Naive thymus-derived CD8-positive, alpha-beta T cell (primary cell): ENCODE results near the gene C17orf114.

Source experiments
- ATAC-seq, 2 donors: fragments of 150-1000 bp; cut with Tn5 transposase in 1 of 2; sonication (Bioruptor Pico), chemical (Tn5 transposase) in 1 of 2; 1 replicate in 1 of 2; 2 replicates in 1 of 2; pipeline ENCODE4 v1.10.0; 2021; ENCODE audit warnings: mild to moderate bottlenecking in 2 of 2, moderate library complexity in 2 of 2
- POLR2A ChIA-PET: fragments of 350-600 bp; sonication (Branson Sonifier 250); formaldehyde crosslinking; loops from one replicate; lab custom pipeline; 2021; ENCODE audit warnings: antibody characterized with exemption; lab: Charles Lee
- DNase-seq, 10 donors: peaks; one replicate each; pipeline versions ENCODE4 v3.0.0 to v3.0.0-alpha.2; 2020 to 2022
- H3K27ac Mint-ChIP-seq, 10 donors: one replicate each; pipeline ENCODE4 v1.8.0; 2020 to 2022; ENCODE audit warnings: mild to moderate bottlenecking in 10 of 10, mixed read lengths in 10 of 10, moderate library complexity in 4 of 10, inconsistent platforms in 1 of 10
- H3K27me3 Mint-ChIP-seq, 5 donors: one replicate each; pipeline ENCODE4 v1.8.0; 2021 to 2022; ENCODE audit warnings: mixed read lengths in 5 of 5
- H3K36me3 Mint-ChIP-seq, 3 donors: one replicate each; pipeline ENCODE4 v1.8.0; 2020 to 2022; ENCODE audit warnings: mixed read lengths in 3 of 3, mild to moderate bottlenecking in 2 of 3, inconsistent platforms in 1 of 3
- H3K4me1 Mint-ChIP-seq, 4 donors: one replicate each; pipeline ENCODE4 v1.8.0; 2021 to 2022; ENCODE audit warnings: mixed read lengths in 4 of 4
- H3K4me3 Mint-ChIP-seq, 10 donors: one replicate each; pipeline ENCODE4 v1.8.0; 2020 to 2022; ENCODE audit warnings: mild to moderate bottlenecking in 10 of 10, mixed read lengths in 10 of 10, moderate library complexity in 6 of 10, inconsistent platforms in 1 of 10
- H3K9me3 Mint-ChIP-seq, 9 donors: one replicate each; pipeline ENCODE4 v1.8.0; 2020 to 2022; ENCODE audit warnings: mixed read lengths in 9 of 9, mild to moderate bottlenecking in 3 of 9, inconsistent platforms in 1 of 9, moderate library complexity in 1 of 9

Gene C17orf114

GRCh38 chr17:4802228-4802627 is at the start of gene C17orf114:
C17orf114 (minus strand) TSS chr17:4802328.
- Mint-ChIP-seq H3K4me3 (no peak within 1 kb of the TSS), H3K9me3 (no peaks in the 10 kb centered on the region), H3K4me1 (peaks cover 0 to 6% (median 3%) of the 10 kb centered on the region in 4 donors), H3K27me3 (no peaks in the 10 kb centered on the region), H3K27ac (peak within 1 kb of the TSS in 2 of 10 donors; percentile 43 to 81), H3K36me3 (peaks cover 0 to 20% (median 0%) of the 10 kb centered on the region in 3 donors)
- POLR2A ChIA-PET: no interaction called here
- DNase-seq (no peak), ATAC-seq (no peak)

- POLR2A ChIA-PET: no interaction called here
- Mint-ChIP-seq H3K4me3 (peak overlapping the region in 1 of 10 donors; percentile 48), H3K27me3 (no peaks in the 10 kb centered on the region), H3K9me3 (peaks cover 0 to 8% (median 0%) of the 10 kb centered on the region in 9 donors), H3K36me3 (peaks cover 2 to 7% (median 4%) of the 10 kb centered on the region in 3 donors), H3K27ac (peak overlapping the region in 2 of 10 donors; percentile 3 to 49), H3K4me1 (peaks cover 29 to 54% (median 37%) of the 10 kb centered on the region in 4 donors)
- ATAC-seq (no peak), DNase-seq (no peak)
Observed at GRCh38 chr17:4851084-4851483, 49.0 kb upstream of the C17orf114 start.

GRCh38 chr17:4850246-4850645 is 48.1 kb upstream of the C17orf114 start:
- POLR2A ChIA-PET: interaction anchor here (0.8 kb wide), 1 partner anchor 13 kb away, joined by 3 read pairs; no protein-coding TSS in a partner anchor
- H3K4me3 Mint-ChIP-seq: no peak overlapping the region
- DNase-seq: no peak
- no peak overlapping the region for H3K27ac Mint-ChIP-seq
- H3K9me3 Mint-ChIP-seq: peaks cover 0 to 8% (median 0%) of the 10 kb centered on the region in 9 donors
- ATAC-seq: no peak
- peaks cover 31 to 54% (median 41%) of the 10 kb centered on the region in 4 donors for H3K4me1 Mint-ChIP-seq
- peaks cover 2 to 12% (median 4%) of the 10 kb centered on the region in 3 donors for H3K36me3 Mint-ChIP-seq
- no peaks in the 10 kb centered on the region for H3K27me3 Mint-ChIP-seq

- POLR2A ChIA-PET: interaction anchor here (1.3 kb wide), 1 partner anchor 13 kb away, joined by 3 read pairs; no protein-coding TSS in a partner anchor
- DNase-seq: no peak
- peaks cover 0 to 8% (median 0%) of the 10 kb centered on the region in 9 donors for H3K9me3 Mint-ChIP-seq
- no peak overlapping the region for H3K4me3 Mint-ChIP-seq
- H3K4me1 Mint-ChIP-seq: peaks cover 36 to 58% (median 42%) of the 10 kb centered on the region in 4 donors
- no peak for ATAC-seq
- peaks cover 0 to 24% (median 0%) of the 10 kb centered on the region in 3 donors for H3K36me3 Mint-ChIP-seq
- H3K27me3 Mint-ChIP-seq: no peaks in the 10 kb centered on the region
- H3K27ac Mint-ChIP-seq: no peak overlapping the region
Observed at GRCh38 chr17:4849011-4849536, 46.9 kb upstream of the C17orf114 start.

- DNase-seq: no peak
- H3K36me3 Mint-ChIP-seq: peaks cover 0 to 31% (median 0%) of the 10 kb centered on the region in 3 donors
- H3K27ac Mint-ChIP-seq: peak overlapping the region in 1 of 10 donors; percentile 21
- peaks cover 33 to 53% (median 41%) of the 10 kb centered on the region in 4 donors for H3K4me1 Mint-ChIP-seq
- no peak for ATAC-seq
- no peak overlapping the region for H3K4me3 Mint-ChIP-seq
- POLR2A ChIA-PET: interaction anchor here (0.6 kb wide), 1 partner anchor 20 kb away, joined by 3 read pairs; no protein-coding TSS in a partner anchor
- no peaks in the 10 kb centered on the region for H3K27me3 Mint-ChIP-seq
- H3K9me3 Mint-ChIP-seq: peaks cover 0 to under 1% (median 0%) of the 10 kb centered on the region in 9 donors
Observed at GRCh38 chr17:4846635-4847390, 44.7 kb upstream of the C17orf114 start.

GRCh38 chr17:4845118-4845517 is 43.0 kb upstream of the C17orf114 start:
- H3K4me1 Mint-ChIP-seq: peaks cover 30 to 53% (median 43%) of the 10 kb centered on the region in 4 donors
- no peaks in the 10 kb centered on the region for H3K27me3 Mint-ChIP-seq
- peaks cover 0 to 33% (median 0%) of the 10 kb centered on the region in 3 donors for H3K36me3 Mint-ChIP-seq
- no peak for DNase-seq
- H3K9me3 Mint-ChIP-seq: no peaks in the 10 kb centered on the region
- H3K27ac Mint-ChIP-seq: no peak overlapping the region
- no peak overlapping the region for H3K4me3 Mint-ChIP-seq
- no peak for ATAC-seq
- POLR2A ChIA-PET: no interaction called here

GRCh38 chr17:4843321-4844000 is 41.3 kb upstream of the C17orf114 start:
- ATAC-seq (no peak), DNase-seq (no peak)
- Mint-ChIP-seq H3K27ac (peak overlapping the region in 2 of 10 donors; percentile 17 to 61), H3K9me3 (no peaks in the 10 kb centered on the region), H3K36me3 (peaks cover 0 to 35% (median 4%) of the 10 kb centered on the region in 3 donors), H3K4me3 (no peak overlapping the region), H3K4me1 (peaks cover 35 to 60% (median 49%) of the 10 kb centered on the region in 4 donors), H3K27me3 (no peaks in the 10 kb centered on the region)
- POLR2A ChIA-PET: no interaction called here

- H3K27ac Mint-ChIP-seq: peak overlapping the region in 2 of 10 donors; percentile 11 to 61
- no peak for DNase-seq
- H3K9me3 Mint-ChIP-seq: no peaks in the 10 kb centered on the region
- POLR2A ChIA-PET: no interaction called here
- H3K4me3 Mint-ChIP-seq: no peak overlapping the region
- H3K36me3 Mint-ChIP-seq: peaks cover 0 to 40% (median 4%) of the 10 kb centered on the region in 3 donors
- H3K4me1 Mint-ChIP-seq: peaks cover 37 to 65% (median 52%) of the 10 kb centered on the region in 4 donors
- no peak for ATAC-seq
- no peaks in the 10 kb centered on the region for H3K27me3 Mint-ChIP-seq
Observed at GRCh38 chr17:4842376-4842775, 40.2 kb upstream of the C17orf114 start.

GRCh38 chr17:4840893-4841242 is 38.7 kb upstream of the C17orf114 start:
- DNase-seq: no peak
- Mint-ChIP-seq H3K4me1 (peaks cover 39 to 72% (median 54%) of the 10 kb centered on the region in 4 donors), H3K9me3 (no peaks in the 10 kb centered on the region), H3K4me3 (peak overlapping the region in 4 of 10 donors; percentile 26 to 56 (median 42)), H3K36me3 (peaks cover 0 to 36% (median 4%) of the 10 kb centered on the region in 3 donors), H3K27ac (peak overlapping the region in 2 of 10 donors; percentile 12 to 64), H3K27me3 (no peaks in the 10 kb centered on the region)
- peak in 1 of 2 donors; percentile 58 for ATAC-seq
- POLR2A ChIA-PET: no interaction called here

GRCh38 chr17:4839965-4840892 is 38.1 kb upstream of the C17orf114 start:
- Mint-ChIP-seq H3K27ac (peak overlapping the region in 5 of 10 donors; percentile 0 to 64 (median 25)), H3K9me3 (no peaks in the 10 kb centered on the region), H3K4me3 (peak overlapping the region in 4 of 10 donors; percentile 26 to 56 (median 42)), H3K36me3 (peaks cover 0 to 33% (median 4%) of the 10 kb centered on the region in 3 donors), H3K27me3 (no peaks in the 10 kb centered on the region), H3K4me1 (peaks cover 38 to 76% (median 58%) of the 10 kb centered on the region in 4 donors)
- POLR2A ChIA-PET: no interaction called here
- DNase-seq (no peak), ATAC-seq (no peak)

GRCh38 chr17:4839221-4839620 is 37.1 kb upstream of the C17orf114 start:
- Mint-ChIP-seq H3K27ac (peak overlapping the region in 1 of 10 donors; percentile 14), H3K4me3 (peak overlapping the region in 1 of 10 donors; percentile 38), H3K4me1 (peaks cover 41 to 76% (median 61%) of the 10 kb centered on the region in 4 donors), H3K9me3 (no peaks in the 10 kb centered on the region), H3K36me3 (peaks cover 0 to 23% (median 4%) of the 10 kb centered on the region in 3 donors), H3K27me3 (no peaks in the 10 kb centered on the region)
- POLR2A ChIA-PET: interaction anchor here (0.7 kb wide), 1 partner anchor 22 kb away, joined by 4 read pairs; no protein-coding TSS in a partner anchor
- DNase-seq (no peak), ATAC-seq (no peak)
